H1 (cell line): Measurements from ENCODE around the gene TTC34. TPM values are rescaled to one million over a fixed set of nuclear protein-coding genes. Genes with fewer than 3 reads are reported as not detected.
"Not testable (repeated sequence)": the region's sequence is repeated elsewhere in the genome, so short reads cannot be mapped to it uniquely, and the experiment has no call there.

Experiments
- CTCF ChIA-PET: fragments of 300-600 bp; sonication (Branson Sonifier 250); formaldehyde crosslinking; loops from one replicate; lab custom pipeline; 2021; ENCODE audit not compliant: partially characterized antibody; lab: Charles Lee
- POLR2A ChIA-PET: fragments of 300-600 bp; sonication (Branson Sonifier 250); formaldehyde crosslinking; loops from one replicate; lab custom pipeline; 2021; ENCODE audit warnings: inconsistent platforms; ENCODE audit not compliant: partially characterized antibody; lab: Charles Lee
- DNase-seq, 2 experiments: peaks; one replicate each; pipeline versions ENCODE4 v3.0.0 to v3.0.0-alpha.2; 2010 to 2022; ENCODE audit warnings: low spot score in 2 of 2, low read depth in 1 of 2, mixed read lengths in 1 of 2
- FAIRE-seq: peaks from 2 replicates; lab custom pipeline; 2011; peaks lifted over from hg19 to GRCh38; lab: Jason Lieb, UNC
- H2AFZ ChIP-seq: 2 replicates; pipeline ENCODE4 v1.8.1; 2012; ENCODE audit warnings: low read length, inconsistent platforms
- H2AK5ac ChIP-seq: 2 replicates; pipeline ENCODE4 v1.6.1; 2013; ENCODE audit warnings: low read depth, low read length
- H2BK120ac ChIP-seq: replicated peaks from 2 replicates; pipeline ENCODE3; 2013; ENCODE audit warnings: low read depth, low read length, inconsistent platforms
- H2BK12ac ChIP-seq: 2 replicates; pipeline ENCODE4 v1.6.1; 2013; ENCODE audit warnings: low read depth, low read length
- H2BK15ac ChIP-seq: 2 replicates; pipeline ENCODE4 v1.6.1; 2013; ENCODE audit warnings: low read length
- H2BK20ac ChIP-seq: 2 replicates; pipeline ENCODE4 v1.6.1; 2013; ENCODE audit warnings: low read length
- H2BK5ac ChIP-seq: 2 replicates; pipeline ENCODE4 v1.6.1; 2013; ENCODE audit warnings: low read depth, low read length
- H3K14ac ChIP-seq: 2 replicates; pipeline ENCODE4 v1.6.1; 2013; ENCODE audit warnings: inconsistent platforms; ENCODE audit not compliant: insufficient read length
- H3K18ac ChIP-seq: 2 replicates; pipeline ENCODE4 v1.6.1; 2013; ENCODE audit warnings: low read length; ENCODE audit errors: extremely low read depth
- H3K23ac ChIP-seq: 2 replicates; pipeline ENCODE4 v1.6.1; 2013; ENCODE audit warnings: inconsistent platforms; ENCODE audit not compliant: insufficient read length
- H3K23me2 ChIP-seq: 2 replicates; pipeline ENCODE4 v1.6.1; 2013; ENCODE audit warnings: low read depth, low read length
- H3K27ac ChIP-seq: 2 replicates; pipeline ENCODE4 v1.6.1; 2011; ENCODE audit warnings: low read depth, low read length, inconsistent platforms
- H3K27me3 ChIP-seq, 4 experiments: replicated peaks in 1 of 4; 1 replicate in 1 of 4; 2 replicates in 3 of 4; pipeline versions ENCODE4 v1.6.1 to v1.8.1; 2011 to 2013; ENCODE audit warnings: low read length in 3 of 4, mild to moderate bottlenecking in 3 of 4, inconsistent platforms in 2 of 4, mixed read lengths in 2 of 4, moderate library complexity in 1 of 4; ENCODE audit not compliant: control insufficient read depth in 3 of 4, insufficient read depth in 3 of 4; ENCODE audit errors: extremely low read depth in 1 of 4
- H3K36me3 ChIP-seq, 4 experiments: 2 replicates each; pipeline versions ENCODE4 v1.6.1 to v1.8.1; 2011 to 2013; ENCODE audit warnings: mild to moderate bottlenecking in 4 of 4, low read length in 3 of 4, moderate library complexity in 2 of 4, control low read depth in 1 of 4, inconsistent platforms in 1 of 4; ENCODE audit not compliant: insufficient read depth in 4 of 4, control insufficient read depth in 2 of 4
- H3K4ac ChIP-seq: replicated peaks from 2 replicates; pipeline ENCODE3; 2013; ENCODE audit warnings: low read length, low read depth, mixed read lengths, inconsistent platforms; ENCODE audit not compliant: insufficient read length
- H3K4me1 ChIP-seq, 4 experiments: replicated peaks in 1 of 4; 1 replicate in 1 of 4; 2 replicates in 3 of 4; pipeline versions ENCODE4 v1.6.1 to v1.8.1; 2011 to 2013; ENCODE audit warnings: low read length in 3 of 4, inconsistent platforms in 2 of 4, mixed read lengths in 1 of 4; ENCODE audit not compliant: insufficient read depth in 4 of 4, control insufficient read depth in 3 of 4
- H3K4me2 ChIP-seq, 2 experiments: 2 replicates each; pipeline versions ENCODE4 v1.6.1 to v1.8.1; 2011 to 2013; ENCODE audit warnings: low read depth in 2 of 2, low read length in 2 of 2, control low read depth in 1 of 2, inconsistent platforms in 1 of 2, mild to moderate bottlenecking in 1 of 2; ENCODE audit not compliant: insufficient read depth in 1 of 2
- H3K4me3 ChIP-seq, 4 experiments: fragments of 200-600, 300-600 bp in 1 of 4; sonication (generic), shearing (Covaris generic), sonication (Bioruptor Twin) in 1 of 4; 2 replicates each; pipeline versions ENCODE4 v1.5.1 to v1.8.1; 2011 to 2016; ENCODE audit warnings: low read length in 4 of 4, low read depth in 3 of 4, control low read depth in 2 of 4, inconsistent platforms in 2 of 4, mild to moderate bottlenecking in 2 of 4, mixed read lengths in 1 of 4, moderate library complexity in 1 of 4; ENCODE audit not compliant: insufficient read depth in 2 of 4; ENCODE audit errors: extremely low read depth in 1 of 4
- H3K56ac ChIP-seq: replicated peaks from 2 replicates; pipeline ENCODE3; 2013; ENCODE audit warnings: low read depth, mild to moderate bottlenecking, mixed read lengths, low read length, inconsistent platforms; ENCODE audit not compliant: insufficient read length
- H3K79me1 ChIP-seq: 2 replicates; pipeline ENCODE4 v1.6.1; 2013; ENCODE audit warnings: low read depth, low read length, control low read depth
- H3K79me2 ChIP-seq, 2 experiments: 2 replicates each; pipeline versions ENCODE4 v1.6.1 to v1.8.1; 2012 to 2013; ENCODE audit warnings: low read length in 2 of 2, mild to moderate bottlenecking in 2 of 2, inconsistent platforms in 1 of 2; ENCODE audit not compliant: insufficient read depth in 2 of 2, control insufficient read depth in 1 of 2
- H3K9ac ChIP-seq, 4 experiments: replicated peaks in 1 of 4; 1 replicate in 1 of 4; 2 replicates in 3 of 4; pipeline versions ENCODE4 v1.6.1 to v1.8.1; 2011 to 2013; ENCODE audit warnings: low read depth in 3 of 4, low read length in 3 of 4, control low read depth in 2 of 4, mild to moderate bottlenecking in 2 of 4, moderate library complexity in 2 of 4, inconsistent platforms in 1 of 4; ENCODE audit errors: extremely low read depth in 1 of 4
- H3K9me3 ChIP-seq, 2 experiments: 2 replicates each; pipeline versions ENCODE4 v1.6.1 to v1.8.1; 2012 to 2013; ENCODE audit warnings: mild to moderate bottlenecking in 2 of 2, moderate library complexity in 2 of 2, control low read depth in 1 of 2, inconsistent platforms in 1 of 2, low read depth in 1 of 2, low read length in 1 of 2, mixed read lengths in 1 of 2; ENCODE audit not compliant: insufficient read depth in 2 of 2
- H4K20me1 ChIP-seq, 2 experiments: replicated peaks in 1 of 2; 2 replicates each; pipeline versions ENCODE3 to v1.8.1; 2011 to 2013; ENCODE audit warnings: inconsistent platforms in 2 of 2, low read length in 2 of 2, mild to moderate bottlenecking in 1 of 2; ENCODE audit not compliant: insufficient read depth in 2 of 2, control insufficient read depth in 1 of 2
- H4K5ac ChIP-seq: 2 replicates; pipeline ENCODE4 v1.6.1; 2013; ENCODE audit warnings: low read length, low read depth, mixed read lengths, inconsistent platforms; ENCODE audit not compliant: insufficient read length
- H4K8ac ChIP-seq: 2 replicates; pipeline ENCODE4 v1.8.0; 2013; ENCODE audit warnings: mild to moderate bottlenecking, moderate library complexity, low read length, inconsistent platforms; ENCODE audit not compliant: insufficient read depth; ENCODE audit errors: extremely low read depth
- H4K91ac ChIP-seq: replicated peaks from 2 replicates; pipeline ENCODE3; 2013; ENCODE audit warnings: low read length, mixed read lengths, inconsistent platforms; ENCODE audit not compliant: insufficient read length
- NRF1 ChIP-seq: IDR thresholded peaks from 2 replicates; pipeline ENCODE4 v1.6.1; 2011; ENCODE audit warnings: mild to moderate bottlenecking, low read depth, low read length, improper control_type of control experiment
- TCF12 ChIP-seq: IDR thresholded peaks from 2 replicates; pipeline ENCODE4 v1.6.1; 2011; ENCODE audit warnings: low read depth, mild to moderate bottlenecking, low read length
- WGBS, 2 experiments: shearing (Covaris generic) in 1 of 2; methylation state at CpG; one replicate each; pipeline versions ENCODE4 v1.1.6 to v1.1.7; 2013 to 2015; ENCODE audit warnings: low lambda C conversion rate in 2 of 2, mixed read lengths in 2 of 2, inconsistent platforms in 1 of 2, low coverage in 1 of 2, missing lambda C conversion rate in 1 of 2; ENCODE audit not compliant: insufficient replicate concordance in 2 of 2, insufficient coverage in 1 of 2, insufficient read length in 1 of 2; ENCODE audit errors: extremely low coverage in 1 of 2, missing lambda C conversion rate in 1 of 2; 5-methylcytosine and 5-hydroxymethylcytosine counted together
- polyA plus RNA-seq, 7 experiments: library from polyadenylated mRNA; depleted of rRNA in 3 of 7; stranded (reverse) in 5 of 7; unstranded in 2 of 7; fragments of >200 nt in 5 of 7; fragments of 200-250 nt in 2 of 7; gene quantifications; 1 replicate in 5 of 7; 2 replicates in 1 of 7; 4 replicates in 1 of 7; pipeline versions ENCODE4 v1.2.1 to v1.2.3, GENCODE V29; 2011 to 2013; ENCODE audit warnings: missing spikeins in 2 of 7, mixed read lengths in 2 of 7
- total RNA-seq: library from RNA; stranded (reverse); fragmentation: NEBNext Ultra II Directional; extraction: Animal tissue kit (Norgen Biotek cat#: 25700); gene quantifications from 2 replicates; pipeline ENCODE4 v1.2.1, GENCODE V29; 2021

TTC34 gene
- total and polyA plus RNA-seq, 2 of the 8 experiments (the other 6 are each of a cell fraction or from before 2014, with no cell fraction given): 0.23 to 0.50 TPM

DNA sequence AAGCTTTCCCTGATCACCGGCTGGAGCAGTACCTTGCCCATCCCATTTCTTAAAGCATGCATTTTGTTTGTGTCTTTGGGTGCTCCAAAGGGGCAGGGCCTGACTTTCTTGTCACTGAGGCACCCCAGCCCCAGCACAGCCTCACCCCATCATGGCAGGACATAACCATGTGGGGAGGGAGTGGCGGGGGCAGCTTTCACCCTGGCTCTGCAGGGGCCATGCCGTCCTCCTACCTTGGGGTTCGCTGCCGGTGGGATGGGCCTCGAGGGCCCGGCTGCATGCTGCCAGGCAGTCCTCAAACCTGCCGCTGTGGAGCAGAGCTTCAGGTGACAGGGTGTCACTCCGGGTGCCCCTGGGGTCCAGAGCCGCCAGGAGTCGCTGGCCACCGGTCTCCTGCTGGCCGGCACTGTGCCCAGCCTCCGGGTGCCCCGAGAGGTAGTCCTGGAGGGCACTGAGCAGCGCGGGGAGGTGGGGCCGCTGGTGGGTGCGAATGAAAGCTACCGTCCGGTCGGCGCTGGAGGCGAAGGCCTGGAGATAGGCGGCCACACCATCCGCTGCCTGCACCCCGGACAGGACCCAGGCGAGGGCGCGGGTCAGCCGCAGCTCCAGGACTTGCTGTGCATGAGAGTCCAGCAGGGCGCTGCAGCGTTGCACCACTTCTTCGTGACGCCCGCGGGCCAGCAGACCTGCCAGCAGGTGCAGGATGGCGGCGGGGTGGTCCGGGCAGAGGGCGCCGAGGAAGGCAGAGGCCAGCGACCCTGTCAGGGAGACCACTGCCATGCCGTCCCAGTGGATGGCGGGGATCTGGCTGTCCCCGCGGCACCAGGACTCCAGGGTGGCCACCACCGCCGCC, 1.5 kb downstream of the TTC34 start (continued):
- TF ChIP-seq TCF12 (no peak), NRF1 (no peak)

DNA sequence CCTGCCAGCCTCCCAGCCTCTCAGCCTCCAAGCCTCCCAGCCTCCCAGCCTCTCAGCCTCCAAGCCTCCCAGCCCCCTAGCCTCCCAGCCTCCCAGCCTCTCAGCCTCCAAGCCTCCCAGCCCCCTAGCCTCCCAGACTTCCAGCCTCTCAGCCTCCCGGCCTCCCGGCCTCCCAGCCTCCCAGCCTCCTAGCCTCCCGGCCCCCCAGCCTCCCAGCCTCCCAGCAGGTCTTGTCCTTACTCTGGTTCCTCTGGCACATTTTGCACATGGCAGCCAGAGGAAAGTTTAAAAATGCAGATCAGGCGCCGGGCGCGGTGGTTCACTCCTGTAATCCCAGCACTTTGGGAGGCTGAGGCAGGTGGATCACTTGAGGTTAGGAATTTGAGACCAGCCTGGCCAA, 2.5 kb downstream of the TTC34 start:
- H3K27ac ChIP-seq, H4K5ac ChIP-seq, H4K91ac ChIP-seq, DNase-seq, H2BK15ac ChIP-seq, H3K23ac ChIP-seq, CTCF ChIA-PET, H2AK5ac ChIP-seq, H2BK5ac ChIP-seq, H3K18ac ChIP-seq, H2AFZ ChIP-seq, H4K20me1 ChIP-seq, H2BK20ac ChIP-seq, H3K4ac ChIP-seq, H3K14ac ChIP-seq, H2BK120ac ChIP-seq, H3K79me1 ChIP-seq, H2BK12ac ChIP-seq, FAIRE-seq, H3K56ac ChIP-seq, H3K36me3 ChIP-seq, H3K4me2 ChIP-seq, H4K8ac ChIP-seq, H3K9ac ChIP-seq, H3K23me2 ChIP-seq, H3K4me1 ChIP-seq, H3K27me3 ChIP-seq, H3K79me2 ChIP-seq, H3K4me3 ChIP-seq: not testable (repeated sequence)
- POLR2A ChIA-PET: interaction anchor here (0.7 kb wide), 1 partner anchor 229 kb away, joined by 5 read pairs; no protein-coding TSS in a partner anchor
- H3K9me3 ChIP-seq: peaks cover 63 to 93% of the 10 kb centered on the region in 2 experiments
- 100% methylated on average over 2 of the region's 7 CpGs; no CpG with 5 or more reads in 1 of the 2 experiments for WGBS, 2 experiments
